ENCODE data around the gene ZFP30.

DNA sequence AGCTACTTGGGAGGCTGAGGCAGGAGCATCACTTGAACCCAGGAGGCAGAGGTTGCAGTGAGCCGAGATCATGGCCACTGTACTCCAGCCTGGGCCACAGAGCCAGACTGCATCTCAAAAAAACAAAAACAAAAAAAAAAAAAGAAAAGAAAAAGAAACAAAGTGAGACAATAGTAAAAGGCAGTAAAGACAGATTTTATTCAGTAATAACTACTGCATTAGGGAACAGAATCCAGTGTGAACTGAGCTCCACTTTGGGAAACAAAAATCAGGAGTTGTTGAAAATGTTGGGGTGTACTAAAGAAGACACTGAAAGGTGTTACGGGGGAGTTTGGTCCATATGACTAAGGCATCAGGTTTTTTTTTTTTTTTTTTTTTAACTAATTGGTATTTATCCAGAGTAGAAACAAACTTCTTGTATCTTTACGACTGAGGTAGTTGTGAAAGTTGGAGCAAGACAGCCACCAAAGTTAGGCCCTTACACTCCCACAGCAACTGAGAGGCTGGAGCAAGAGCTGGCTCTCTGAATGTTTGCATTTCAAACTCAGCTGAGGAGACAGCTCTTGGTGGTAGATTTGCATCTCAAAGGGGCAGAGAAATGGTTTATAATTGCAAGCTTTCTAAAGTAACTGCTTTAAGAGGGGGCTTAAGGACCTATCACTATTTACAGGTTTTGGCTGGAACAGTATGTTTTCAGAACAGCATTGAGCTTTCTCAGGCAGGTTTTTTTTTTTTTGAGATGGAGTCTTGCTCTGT lies 40.1 kb upstream of the ZFP30 start:
- TF ChIP-seq POLR2A (IDR thresholded peaks at IDR 0.05; ENCODE audit: low read depth, low read length), result no peak
- no peak for TF ChIP-seq POLR2AphosphoS5 (IDR thresholded peaks at IDR 0.05; ENCODE audit: low read depth, low read length)
- no peak for TF ChIP-seq TAF1 (IDR thresholded peaks at IDR 0.05; ENCODE audit: low read depth, low read length)

All from GM12891 (cell line).